ENCODE data around the gene BZW1. TPM values are rescaled to one million over a fixed set of nuclear protein-coding genes. Genes with fewer than 3 reads are reported as not detected.

BZW1 gene
- total and polyA plus RNA-seq, 4 donors, result 37.4 to 226 (median 170) TPM

DNA sequence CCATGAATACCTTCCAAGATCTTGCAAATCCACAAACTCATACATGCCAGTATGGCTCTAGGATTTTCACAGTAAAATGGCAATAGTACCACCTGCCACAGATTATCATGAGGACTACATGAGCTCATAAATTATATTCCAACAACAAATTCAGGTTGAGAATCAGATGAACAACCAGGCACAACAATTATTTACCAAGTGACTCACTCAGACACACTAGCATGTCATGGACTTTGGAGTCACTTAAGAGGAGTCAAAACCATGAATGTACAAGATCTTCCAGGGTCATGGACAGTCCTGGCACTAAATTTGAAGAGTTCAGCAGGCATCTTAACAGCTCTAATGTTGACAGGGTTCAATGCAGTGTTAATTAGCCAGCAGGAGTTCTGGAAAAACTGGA lies 34.4 kb upstream of the BZW1 start:
- H3K27ac ChIP-seq (ENCODE audit: low read depth in 1 of 2, low read length in 1 of 2), result no peak overlapping the region
- ATAC-seq (ENCODE audit: insufficient read depth, low FRiP score) (no peak), DNase-seq (no peak)
- TF ChIP-seq CTCF (IDR thresholded peaks at IDR 0.05; ENCODE audit: control extremely low read depth, extremely low read depth), result no peak
- H3K9me3 ChIP-seq (ENCODE audit: control insufficient read depth in 4 of 4, insufficient read depth in 3 of 4, low read length in 3 of 4), result peaks cover 0 to 1% (median 0%) of the 10 kb centered on the region in 4 donors
- H3K36me3 ChIP-seq (ENCODE audit: control insufficient read depth in 4 of 4, insufficient read depth in 4 of 4, low read length in 4 of 4), result no peaks in the 10 kb centered on the region
- peaks cover 0 to 2% (median 0%) of the 10 kb centered on the region in 5 donors for H3K4me1 ChIP-seq (ENCODE audit: control insufficient read depth in 5 of 5, insufficient read depth in 5 of 5, low read length in 5 of 5)
- H3K9ac ChIP-seq (ENCODE audit: insufficient read depth in 1 of 2, low read length in 2 of 2), result no peak overlapping the region
- no peak overlapping the region for H3K4me3 ChIP-seq
- no peaks in the 10 kb centered on the region for H3K27me3 ChIP-seq (ENCODE audit: control insufficient read depth in 3 of 3, insufficient read depth in 3 of 3, low read length in 2 of 3)

- 72 to 75% methylated on average over 7 of the region's 7 CpGs for WGBS, 2 donors
- no peak for ATAC-seq (ENCODE audit: insufficient read depth, low FRiP score)
- no peak overlapping the region for H3K9ac ChIP-seq (ENCODE audit: insufficient read depth in 1 of 2, low read length in 2 of 2)
Measured at GRCh38 chr2:200778038-200778437, 33.7 kb upstream of the BZW1 start.

GRCh38 chr2:200779214-200779613 lies 32.5 kb upstream of the BZW1 start:
- H3K27ac ChIP-seq (ENCODE audit: low read depth in 1 of 2, low read length in 1 of 2), result no peak overlapping the region
- no peak for TF ChIP-seq CTCF (IDR thresholded peaks at IDR 0.05; ENCODE audit: control extremely low read depth, extremely low read depth)
- no peak for ATAC-seq (ENCODE audit: insufficient read depth, low FRiP score)
- WGBS, 2 donors, result 58 to 81% methylated on average over 2 of the region's 2 CpGs
- peaks cover 0 to 2% (median 0%) of the 10 kb centered on the region in 5 donors for H3K4me1 ChIP-seq (ENCODE audit: control insufficient read depth in 5 of 5, insufficient read depth in 5 of 5, low read length in 5 of 5)
- no peaks in the 10 kb centered on the region for H3K27me3 ChIP-seq (ENCODE audit: control insufficient read depth in 3 of 3, insufficient read depth in 3 of 3, low read length in 2 of 3)
- no peaks in the 10 kb centered on the region for H3K36me3 ChIP-seq (ENCODE audit: control insufficient read depth in 4 of 4, insufficient read depth in 4 of 4, low read length in 4 of 4)
- H3K9me3 ChIP-seq (ENCODE audit: control insufficient read depth in 4 of 4, insufficient read depth in 3 of 4, low read length in 3 of 4), result no peaks in the 10 kb centered on the region
- H3K4me3 ChIP-seq, result no peak overlapping the region
- no peak overlapping the region for H3K9ac ChIP-seq (ENCODE audit: insufficient read depth in 1 of 2, low read length in 2 of 2)
- DNase-seq, result no peak

More at GRCh38 chr2:200778038-200778437, 33.7 kb upstream of the BZW1 start:
- no peaks in the 10 kb centered on the region for H3K36me3 ChIP-seq (ENCODE audit: control insufficient read depth in 4 of 4, insufficient read depth in 4 of 4, low read length in 4 of 4)
- H3K9me3 ChIP-seq (ENCODE audit: control insufficient read depth in 4 of 4, insufficient read depth in 3 of 4, low read length in 3 of 4), result no peaks in the 10 kb centered on the region
- no peak overlapping the region for H3K27ac ChIP-seq (ENCODE audit: low read depth in 1 of 2, low read length in 1 of 2)
- no peak for DNase-seq
- H3K4me3 ChIP-seq, result no peak overlapping the region
- H3K4me1 ChIP-seq (ENCODE audit: control insufficient read depth in 5 of 5, insufficient read depth in 5 of 5, low read length in 5 of 5), result peaks cover 0 to 2% (median 0%) of the 10 kb centered on the region in 5 donors
- no peak for TF ChIP-seq CTCF (IDR thresholded peaks at IDR 0.05; ENCODE audit: control extremely low read depth, extremely low read depth)
- H3K27me3 ChIP-seq (ENCODE audit: control insufficient read depth in 3 of 3, insufficient read depth in 3 of 3, low read length in 2 of 3), result no peaks in the 10 kb centered on the region

DNA sequence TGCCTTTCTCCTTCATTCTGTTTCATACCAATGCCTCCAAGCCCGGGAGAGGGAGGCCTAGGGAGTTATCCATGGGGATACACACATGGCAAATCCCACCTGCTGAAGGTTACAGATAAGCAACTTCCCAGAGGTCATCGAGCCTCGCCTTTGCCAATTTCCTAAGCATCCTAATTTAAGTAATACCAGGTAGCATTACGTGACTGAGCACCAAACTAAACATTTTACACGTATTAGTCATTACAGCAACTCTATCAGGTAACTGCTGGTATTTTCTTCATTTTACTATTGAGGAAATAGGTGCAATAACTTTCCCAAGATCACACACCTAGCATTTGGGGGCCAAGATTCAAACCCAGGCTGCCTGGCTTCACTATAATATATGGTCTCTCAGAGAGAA lies 30.1 kb upstream of the BZW1 start:
- H3K36me3 ChIP-seq (ENCODE audit: control insufficient read depth in 4 of 4, insufficient read depth in 4 of 4, low read length in 4 of 4), result no peaks in the 10 kb centered on the region
- no peak overlapping the region for H3K27ac ChIP-seq (ENCODE audit: low read depth in 1 of 2, low read length in 1 of 2)
- ATAC-seq (ENCODE audit: insufficient read depth, low FRiP score) (no peak), DNase-seq (no peak)
- WGBS, 2 donors, result 56 to 83% methylated on average over 5 of the region's 5 CpGs
- H3K9me3 ChIP-seq (ENCODE audit: control insufficient read depth in 4 of 4, insufficient read depth in 3 of 4, low read length in 3 of 4), result no peaks in the 10 kb centered on the region
- no peak for TF ChIP-seq CTCF (IDR thresholded peaks at IDR 0.05; ENCODE audit: control extremely low read depth, extremely low read depth)
- H3K4me3 ChIP-seq, result no peak overlapping the region
- no peak overlapping the region for H3K9ac ChIP-seq (ENCODE audit: insufficient read depth in 1 of 2, low read length in 2 of 2)
- peaks cover 0 to 3% (median 0%) of the 10 kb centered on the region in 5 donors for H3K4me1 ChIP-seq (ENCODE audit: control insufficient read depth in 5 of 5, insufficient read depth in 5 of 5, low read length in 5 of 5)
- H3K27me3 ChIP-seq (ENCODE audit: control insufficient read depth in 3 of 3, insufficient read depth in 3 of 3, low read length in 2 of 3), result no peaks in the 10 kb centered on the region

All from lung (tissue), 12 donors.